Stomach (tissue), 9 donors: ENCODE measurements around the gene NTM. TPM values are rescaled to one million over a fixed set of nuclear protein-coding genes. Genes with fewer than 3 reads are reported as not detected.

Experiments
- DNase-seq, 2 donors: peaks; one replicate each; pipeline versions ENCODE4 v3.0.0 to v3.0.0-alpha.2; 2013 to 2019
- H3K27ac ChIP-seq, 5 donors: fragments of 200-600 bp in 4 of 5; sonication (generic) in 4 of 5; one replicate each; pipeline ENCODE4 v1.5.1; 2013 to 2019; ENCODE audit warnings: mild to moderate bottlenecking in 1 of 5, moderate library complexity in 1 of 5
- H3K27me3 ChIP-seq, 3 donors: fragments of 200-600 bp; sonication (generic); one replicate each; pipeline ENCODE4 v1.5.1; 2017 to 2019; ENCODE audit warnings: mixed run types in 1 of 3
- H3K36me3 ChIP-seq, 4 donors: fragments of 200-600 bp; sonication (generic); 1 replicate in 3 of 4; 2 replicates in 1 of 4; pipeline ENCODE4 v1.5.1; 2016 to 2019
- H3K4me1 ChIP-seq, 4 donors: fragments of 200-600 bp; sonication (generic); one replicate each; pipeline ENCODE4 v1.5.1; 2016 to 2019
- H3K4me3 ChIP-seq, 4 donors: fragments of 200-600 bp; sonication (generic) in 3 of 4; one replicate each; pipeline ENCODE4 v1.5.1; 2016 to 2019; ENCODE audit warnings: mild to moderate bottlenecking in 1 of 4
- H3K9me3 ChIP-seq, 4 donors: fragments of 200-600 bp; sonication (generic); one replicate each; pipeline ENCODE4 v1.5.1; 2016 to 2019
- CTCF ChIP-seq, 7 experiments: fragments of 450-650 bp in 4 of 7; fragments of 200-600 bp in 3 of 7; sonication (generic) in 3 of 7; IDR thresholded peaks; one replicate each; pipeline ENCODE4 v1.5.1; 2016 to 2019; ENCODE audit warnings: antibody characterized with exemption in 7 of 7, control low read depth in 2 of 7, mild to moderate bottlenecking in 1 of 7
- EP300 ChIP-seq: sonication (generic); formaldehyde crosslinking; IDR thresholded peaks from one replicate; pipeline ENCODE4 v1.6.1; 2017; ENCODE audit warnings: antibody characterized with exemption
- POLR2A ChIP-seq, 4 donors: fragments of 450-650 bp; IDR thresholded peaks; one replicate each; pipeline ENCODE4 v1.6.1; 2016; ENCODE audit warnings: antibody characterized with exemption in 4 of 4, control low read depth in 2 of 4, mild to moderate bottlenecking in 1 of 4, moderate library complexity in 1 of 4
- POLR2AphosphoS5 ChIP-seq, 3 donors: sonication (generic); formaldehyde crosslinking; IDR thresholded peaks; one replicate each; pipeline ENCODE4 v1.6.1; 2016; ENCODE audit warnings: antibody characterized with exemption in 3 of 3
- WGBS, 5 donors: extraction: QIAGEN DNeasy Blood & Tissue Kit in 3 of 5; methylation state at CpG; one replicate each; pipeline versions ENCODE4 v1.1.5 to v1.1.7; 2013 to 2018; 5-methylcytosine and 5-hydroxymethylcytosine counted together
- intact Hi-C: fragments of 100-400 bp; cut with DNase I; formaldehyde crosslinking; loops from one replicate; pipeline ENCODE4 v1.15.1; 2023; ENCODE audit warnings: low total_unique reads
- polyA plus RNA-seq, 3 donors: library from polyadenylated mRNA; stranded (reverse); fragments of 200-250 nt; gene quantifications; one replicate each; pipeline ENCODE4 v1.2.3, GENCODE V29; 2013
- total RNA-seq, 5 donors: library from RNA; depleted of rRNA; stranded (reverse); fragments of >200 nt; gene quantifications; one replicate each; pipeline versions ENCODE4 v1.1.0 to v1.2.3, GENCODE V29; 2014 to 2016
- donor health status: healthy with polysubstance abuse.
- donor health status: Bipolar disorder and iron deficiency.
- donor health status: healthy.

NTM gene
- total and polyA plus RNA-seq, 8 donors, result 0.50 to 8.4 (median 1.3) TPM; not detected in 3

- Histone ChIP-seq H3K9me3 (no peaks in the 10 kb centered on the region), H3K4me1 (no peaks in the 10 kb centered on the region), H3K27me3 (peaks cover 0 to 18% (median 0%) of the 10 kb centered on the region in 3 donors), H3K36me3 (no peaks in the 10 kb centered on the region), H3K4me3 (no peak overlapping the region), H3K27ac (no peak overlapping the region)
- TF ChIP-seq CTCF (IDR thresholded peaks at IDR 0.05) (no peak), EP300 (no peak), POLR2A (IDR thresholded peaks at IDR 0.05) (no peak), POLR2AphosphoS5 (IDR thresholded peaks at IDR 0.05) (no peak)
- DNase-seq, result no peak
- 82 to 88% (median 86%) methylated on average over 6 of the region's 6 CpGs for WGBS, 5 donors
- intact Hi-C loops, result no loop called here
Measured at GRCh38 chr11:131883332-131883731, 512.9 kb downstream of the NTM start.

- no peaks in the 10 kb centered on the region for H3K36me3 ChIP-seq
- no peaks in the 10 kb centered on the region for H3K9me3 ChIP-seq
- H3K27ac ChIP-seq, result no peak overlapping the region
- intact Hi-C loops, result no loop called here
- H3K4me1 ChIP-seq, result no peaks in the 10 kb centered on the region
- H3K4me3 ChIP-seq, result no peak overlapping the region
- WGBS, 5 donors, result 66 to 73% (median 69%) methylated on average over 8 of the region's 8 CpGs
- no peak for DNase-seq
- H3K27me3 ChIP-seq, result peaks cover 0 to 18% (median 0%) of the 10 kb centered on the region in 3 donors
- no peak for TF ChIP-seq CTCF (IDR thresholded peaks at IDR 0.05)
- TF ChIP-seq POLR2A (IDR thresholded peaks at IDR 0.05), result no peak
- no peak for TF ChIP-seq EP300
- no peak for TF ChIP-seq POLR2AphosphoS5 (IDR thresholded peaks at IDR 0.05)
Measured at GRCh38 chr11:131884461-131885073, 514.2 kb downstream of the NTM start.

- intact Hi-C loops, result no loop called here
- no peak for TF ChIP-seq POLR2A (IDR thresholded peaks at IDR 0.05)
- TF ChIP-seq POLR2AphosphoS5 (IDR thresholded peaks at IDR 0.05), result no peak
- no peak for TF ChIP-seq EP300
- no peak for TF ChIP-seq CTCF (IDR thresholded peaks at IDR 0.05)
- Histone ChIP-seq H3K4me3 (no peak overlapping the region), H3K9me3 (no peaks in the 10 kb centered on the region), H3K27ac (no peak overlapping the region), H3K27me3 (peaks cover 0 to 11% (median 0%) of the 10 kb centered on the region in 3 donors), H3K4me1 (no peaks in the 10 kb centered on the region), H3K36me3 (no peaks in the 10 kb centered on the region)
- DNase-seq, result no peak
- WGBS, 5 donors, result 81 to 89% (median 87%) methylated on average over 7 of the region's 7 CpGs
Measured at GRCh38 chr11:131885431-131885830, 515.0 kb downstream of the NTM start.

GRCh38 chr11:131886201-131886600, 515.8 kb downstream of the NTM start:
- H3K36me3 ChIP-seq, result no peaks in the 10 kb centered on the region
- no peak for DNase-seq
- no peak for TF ChIP-seq CTCF (IDR thresholded peaks at IDR 0.05)
- no peak for TF ChIP-seq POLR2A (IDR thresholded peaks at IDR 0.05)
- no peak for TF ChIP-seq EP300
- TF ChIP-seq POLR2AphosphoS5 (IDR thresholded peaks at IDR 0.05), result no peak
- intact Hi-C loops, result no loop called here
- no peak overlapping the region for H3K4me3 ChIP-seq
- H3K27me3 ChIP-seq, result peaks cover 0 to 10% (median 0%) of the 10 kb centered on the region in 3 donors
- no peaks in the 10 kb centered on the region for H3K9me3 ChIP-seq
- WGBS, 5 donors, result 48 to 64% (median 56%) methylated on average over 3 of the region's 3 CpGs
- no peaks in the 10 kb centered on the region for H3K4me1 ChIP-seq
- no peak overlapping the region for H3K27ac ChIP-seq
